CD4-positive, alpha-beta T cell treated with Interleukin-6 at 100 ng/mL for 8 hours (primary cell): ENCODE results near the gene INTS11.
A peak's percentile ranks its signal among the peaks of the same experiment; 100 is the strongest.

Source experiments
- DNase-seq: peaks from one replicate; pipeline ENCODE4 v3.0.0-alpha.2; 2020; ENCODE audit warnings: mixed read lengths, low spot score

Gene INTS11

DNA sequence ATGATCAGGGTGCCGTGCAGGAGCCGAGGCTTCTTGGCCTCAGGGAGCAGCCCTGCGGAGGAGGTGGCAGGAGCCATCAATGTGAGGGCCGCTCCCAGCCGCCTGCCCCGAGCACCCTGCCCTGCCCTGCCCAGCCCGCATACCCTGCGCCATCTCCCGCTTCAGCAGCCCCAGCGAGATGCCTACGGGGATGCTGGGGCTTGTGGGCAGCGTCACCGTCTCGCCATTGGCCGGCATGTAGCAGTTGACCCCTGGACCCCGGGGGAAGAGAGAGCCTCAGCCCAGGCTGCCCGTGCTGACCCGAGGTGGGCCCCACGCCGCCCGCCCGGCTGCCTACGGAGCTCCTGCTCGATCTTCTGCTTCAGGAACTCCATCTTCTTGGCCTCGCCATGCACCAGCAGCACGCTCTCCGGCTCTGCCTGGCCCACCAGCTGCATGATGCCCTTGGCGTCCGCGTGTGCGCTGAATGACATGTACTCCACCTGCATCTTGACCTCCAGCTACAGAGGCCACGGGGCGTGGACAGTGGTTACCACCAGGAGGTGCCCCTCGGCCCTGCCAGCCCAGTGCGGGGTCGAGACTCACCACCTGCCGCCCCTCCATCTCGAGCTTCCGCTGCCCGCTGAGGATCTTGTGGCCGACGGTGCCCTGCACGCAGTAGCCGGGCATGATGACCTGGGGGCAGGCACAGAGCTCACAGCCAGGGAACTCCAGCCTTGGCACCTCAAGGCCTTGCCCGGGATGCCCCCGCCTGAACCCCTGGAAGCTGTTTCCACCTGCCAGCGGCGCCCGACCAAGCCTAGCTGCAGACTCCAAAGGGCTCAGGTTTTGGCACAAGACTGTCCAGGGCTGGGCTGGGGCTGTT, 11.8 kb downstream of the INTS11 start:
- no peak for DNase-seq

DNA sequence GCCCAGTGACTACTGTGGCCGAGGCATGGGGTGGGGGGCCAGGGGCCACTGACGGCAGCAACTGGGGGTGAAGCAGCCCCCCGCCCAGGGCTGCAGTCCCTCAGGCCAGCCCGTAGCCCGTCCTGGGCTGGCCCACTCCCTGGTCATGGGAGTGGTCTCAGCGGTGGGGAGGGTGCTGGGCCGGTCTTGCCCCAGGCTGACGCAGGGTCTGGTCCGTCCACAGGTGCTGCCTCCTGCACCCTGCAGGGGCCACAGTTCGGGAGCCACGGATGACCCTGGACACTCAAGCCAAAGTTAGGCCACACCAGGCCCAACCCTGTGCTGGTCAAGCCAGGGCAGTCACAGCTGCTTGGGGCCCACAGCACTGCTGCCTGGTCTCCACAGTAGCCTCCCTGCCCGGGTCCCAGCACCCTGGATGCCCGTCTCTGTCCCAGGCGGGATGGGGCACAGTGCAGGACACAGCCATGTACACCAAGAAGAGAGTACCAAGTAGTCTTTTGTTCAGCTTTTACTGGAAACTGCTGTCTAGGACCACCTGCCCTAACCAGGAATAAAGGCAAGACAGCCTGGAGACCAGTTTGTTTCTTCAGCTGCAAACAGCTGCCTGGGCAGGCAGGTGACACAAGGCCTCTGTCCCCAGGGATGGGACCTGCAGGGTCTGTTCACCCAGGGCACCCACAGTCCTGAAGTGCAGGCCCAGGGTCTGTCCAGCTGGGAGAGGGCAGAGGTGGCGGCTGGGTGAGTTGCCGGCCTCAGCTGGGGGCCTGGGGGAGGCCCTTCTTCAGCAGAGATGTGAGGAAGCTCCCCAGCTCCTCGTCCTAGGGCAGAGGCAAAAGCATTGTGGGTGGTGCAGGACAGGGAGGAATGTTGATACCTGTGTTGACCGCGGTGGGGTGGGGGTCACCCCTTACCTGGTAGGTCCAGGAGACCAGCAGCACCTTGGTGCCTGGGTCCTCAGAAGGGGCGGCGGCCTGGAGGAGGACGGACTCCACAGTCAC, 13.1 kb downstream of the INTS11 start:
- DNase-seq: no peak

DNA sequence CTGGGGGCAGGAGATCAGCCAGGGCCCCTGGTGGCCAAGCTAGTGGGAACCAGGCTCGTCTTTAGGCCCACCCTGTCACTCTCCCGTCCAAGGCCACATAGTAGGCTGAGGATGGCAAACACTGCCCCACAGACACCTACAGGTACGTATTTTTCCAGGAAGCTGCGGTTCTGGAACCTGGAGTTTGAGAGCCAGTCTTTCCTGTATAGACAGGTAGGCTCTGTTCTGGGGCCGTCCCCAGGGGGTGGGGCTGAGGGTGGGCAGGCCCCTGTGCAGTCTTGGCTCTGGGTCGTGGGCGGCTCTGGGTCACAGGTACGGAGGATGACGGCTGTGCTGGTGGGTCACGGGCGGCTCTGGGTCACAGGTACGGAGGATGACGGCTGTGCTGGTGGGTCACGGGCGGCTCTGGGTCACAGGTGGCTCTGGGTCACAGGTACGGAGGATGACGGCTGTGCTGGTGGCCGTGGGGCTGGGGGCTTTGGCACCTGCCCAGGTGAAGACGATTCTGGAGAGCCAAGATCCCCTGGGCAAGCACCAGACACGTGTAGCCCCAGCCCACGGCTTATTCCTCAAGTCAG, 13.9 kb downstream of the INTS11 start:
- DNase-seq: no peak

DNA sequence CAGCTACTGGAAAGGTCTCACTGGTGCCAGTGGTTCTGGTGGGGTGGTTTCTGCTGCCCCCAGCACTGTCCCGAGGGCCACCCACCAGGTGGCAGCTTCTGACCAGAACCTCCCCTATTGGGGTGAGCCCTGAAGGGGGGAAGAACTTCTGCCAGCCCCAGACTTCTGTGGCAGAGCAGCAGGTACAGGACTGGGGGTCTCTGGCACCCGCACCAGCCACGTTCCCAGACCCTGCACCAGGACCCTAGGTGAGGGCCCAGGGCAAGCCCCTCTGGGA, 14.4 kb downstream of the INTS11 start:
- DNase-seq: no peak

DNA sequence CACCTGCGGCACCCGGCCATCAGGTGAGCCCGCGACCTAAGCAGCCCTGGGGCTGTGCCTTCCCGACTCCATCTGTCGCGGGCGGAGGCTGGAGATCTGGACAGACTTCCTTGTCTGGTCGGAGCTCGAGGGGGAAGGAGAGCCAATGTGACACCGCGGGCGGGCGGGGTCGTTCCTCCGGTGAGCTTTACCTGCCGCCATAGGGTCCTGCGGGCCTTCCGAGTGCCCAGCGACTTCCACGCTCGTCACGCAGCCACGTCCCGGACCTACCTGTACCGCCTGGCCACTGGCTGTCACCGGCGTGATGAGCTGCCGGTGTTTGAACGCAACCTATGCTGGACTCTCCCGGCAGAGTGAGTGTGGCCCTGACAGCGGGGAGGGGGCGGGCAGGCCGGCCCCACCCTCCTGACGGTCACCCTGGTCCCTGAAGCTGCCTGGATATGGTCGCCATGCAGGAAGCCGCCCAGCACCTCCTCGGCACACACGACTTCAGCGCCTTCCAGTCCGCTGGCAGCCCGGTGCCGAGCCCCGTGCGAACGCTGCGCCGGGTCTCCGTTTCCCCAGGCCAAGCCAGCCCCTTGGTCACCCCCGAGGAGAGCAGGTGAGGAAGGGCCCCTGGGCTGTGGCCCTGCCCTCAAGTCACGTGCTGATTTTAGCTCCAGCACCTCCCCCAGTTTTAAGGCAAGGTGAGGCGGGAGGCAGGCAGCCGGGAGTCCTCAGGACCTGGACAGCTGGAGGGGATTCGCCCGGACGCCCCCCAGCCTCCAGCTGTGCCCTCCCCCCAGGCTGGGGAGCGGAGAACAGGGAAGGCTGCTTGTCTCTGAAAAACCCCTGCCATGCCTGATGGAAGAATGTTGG, 15.0 kb downstream of the INTS11 start:
- DNase-seq: no peak

DNA sequence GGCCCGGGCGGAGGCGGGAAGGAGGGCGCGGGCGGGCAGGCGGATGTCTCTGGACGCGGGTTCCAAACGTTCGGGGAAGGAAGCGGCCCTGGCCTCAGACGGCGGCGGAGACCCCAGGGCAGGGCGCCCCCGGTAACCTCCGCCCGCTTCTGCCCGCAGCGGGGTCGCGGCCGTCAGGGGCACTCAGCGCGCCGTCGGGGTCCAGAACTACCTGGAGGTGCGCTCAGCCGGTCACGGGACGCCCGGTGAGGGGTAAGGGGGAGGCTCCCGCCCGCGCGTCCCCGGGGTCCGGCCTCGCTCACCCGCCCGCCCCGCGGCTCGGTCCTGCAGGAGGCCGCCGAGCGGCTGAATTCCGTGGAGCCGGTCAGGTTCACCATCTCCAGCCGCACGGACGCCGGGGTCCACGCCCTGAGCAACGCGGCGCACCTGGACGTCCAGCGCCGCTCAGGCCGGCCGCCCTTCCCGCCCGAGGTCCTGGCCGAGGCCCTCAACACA, 15.7 kb downstream of the INTS11 start:
- no peak for DNase-seq

DNA sequence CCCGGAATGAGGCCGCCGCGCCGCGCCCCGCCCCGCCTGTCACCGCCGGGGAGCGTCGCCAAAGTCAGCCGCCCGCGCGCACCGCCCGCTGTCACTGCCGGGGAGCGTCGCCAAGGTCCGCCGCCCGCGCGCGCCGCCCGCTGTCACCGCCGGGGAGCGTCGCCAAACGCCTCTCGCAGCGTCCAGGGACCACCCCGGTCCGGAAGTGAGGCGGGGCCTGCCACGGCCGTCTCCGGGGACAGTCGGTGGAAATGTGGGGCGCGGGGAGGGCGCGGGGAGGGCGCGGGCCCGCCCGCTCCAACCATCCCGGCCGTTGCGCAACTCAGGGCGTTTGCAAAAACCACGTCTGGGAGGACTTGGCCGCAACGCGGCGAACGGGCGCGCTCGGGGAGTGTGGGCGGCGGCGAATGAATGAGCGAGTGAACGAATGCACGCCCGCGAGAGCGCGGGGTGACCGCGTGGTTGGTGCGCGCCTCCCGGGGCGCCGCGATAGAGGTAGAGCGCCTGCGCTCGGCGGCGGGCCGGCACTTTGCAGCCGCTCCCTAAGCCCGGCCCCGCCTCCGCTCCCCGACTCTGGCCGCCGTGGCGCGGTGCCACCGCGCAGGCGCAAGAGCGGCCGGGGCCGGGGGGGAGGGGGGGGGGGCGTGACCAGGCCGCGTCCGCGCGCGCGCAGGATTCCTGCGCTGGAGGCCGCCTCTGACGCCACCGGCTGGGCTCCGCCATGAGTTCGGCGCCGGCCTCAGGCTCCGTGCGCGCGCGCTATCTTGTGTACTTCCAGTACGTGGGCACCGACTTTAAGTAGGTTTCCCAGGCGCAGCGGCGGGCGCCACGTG, 16.3 kb downstream of the INTS11 start, which contains the start of the genes ACAP3 and PUSL1:
ACAP3 (minus strand) TSS at position 8 of the 833 bp plus-strand sequence. CDS start 115 bp downstream, outside the sequence.
PUSL1 (plus strand) TSS at position 675 of the 833 bp plus-strand sequence; CDS start at position 722, 47 bp downstream.
- peak; percentile 88 for DNase-seq

DNA sequence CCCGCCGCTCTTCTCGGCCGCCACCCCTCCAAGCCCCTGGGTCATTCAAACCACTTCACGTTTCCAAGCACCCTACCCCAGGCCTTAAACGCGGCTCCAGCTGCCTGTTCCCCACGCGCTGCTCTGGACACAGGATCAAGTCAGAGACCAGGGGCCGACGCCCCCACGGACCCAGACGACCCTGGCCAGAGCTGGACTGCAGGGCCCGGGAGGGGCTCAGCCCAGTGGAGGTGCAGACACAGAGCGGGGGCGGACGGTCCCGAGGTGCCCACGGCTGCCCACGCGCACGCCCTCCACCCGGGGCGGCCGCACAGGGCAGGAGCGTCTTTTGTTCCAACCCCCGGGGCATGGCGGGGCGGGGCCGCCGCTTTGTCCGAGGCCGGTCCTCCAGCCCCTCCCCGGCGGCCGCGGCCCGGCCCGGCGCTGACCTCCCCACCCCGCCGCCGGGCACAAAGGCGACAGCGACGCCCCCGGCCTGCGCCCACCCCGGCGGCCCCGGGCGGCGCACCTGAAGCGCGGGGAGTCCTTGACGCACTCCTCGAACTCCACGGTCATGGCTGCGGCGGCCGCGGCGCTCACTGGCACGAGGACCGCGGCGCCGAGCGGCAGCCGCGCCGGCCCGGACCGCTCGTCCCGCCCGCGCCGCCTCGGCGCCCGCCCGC, 17.1 kb downstream of the INTS11 start:
- no peak for DNase-seq

DNA sequence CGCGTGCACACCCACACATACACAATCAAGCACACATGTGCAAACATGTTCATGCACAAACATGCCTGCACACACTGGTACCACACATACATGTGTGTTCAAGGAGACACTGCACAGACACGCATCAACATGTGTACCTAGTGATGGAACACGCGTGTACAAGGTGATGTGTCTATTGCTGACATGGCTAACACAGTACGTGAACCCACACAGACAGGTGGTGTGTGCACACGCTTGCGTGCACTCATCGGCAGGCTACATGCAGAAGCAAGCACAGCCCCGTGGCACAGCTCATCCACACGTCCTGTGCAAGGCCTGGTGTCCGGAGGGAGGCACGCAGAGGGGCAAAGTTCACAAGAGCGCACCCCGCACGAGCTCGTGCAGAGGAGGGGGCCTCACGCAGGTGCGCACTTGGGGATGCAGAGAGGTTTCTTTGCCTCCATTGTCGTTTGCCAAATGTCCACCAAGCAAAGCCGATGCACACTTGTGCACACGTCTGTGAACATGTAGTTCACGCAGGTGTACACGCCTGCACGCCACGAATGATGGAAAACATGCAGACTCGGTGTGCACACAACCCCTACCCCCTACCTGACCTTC, 17.7 kb downstream of the INTS11 start:
- no peak for DNase-seq

DNA sequence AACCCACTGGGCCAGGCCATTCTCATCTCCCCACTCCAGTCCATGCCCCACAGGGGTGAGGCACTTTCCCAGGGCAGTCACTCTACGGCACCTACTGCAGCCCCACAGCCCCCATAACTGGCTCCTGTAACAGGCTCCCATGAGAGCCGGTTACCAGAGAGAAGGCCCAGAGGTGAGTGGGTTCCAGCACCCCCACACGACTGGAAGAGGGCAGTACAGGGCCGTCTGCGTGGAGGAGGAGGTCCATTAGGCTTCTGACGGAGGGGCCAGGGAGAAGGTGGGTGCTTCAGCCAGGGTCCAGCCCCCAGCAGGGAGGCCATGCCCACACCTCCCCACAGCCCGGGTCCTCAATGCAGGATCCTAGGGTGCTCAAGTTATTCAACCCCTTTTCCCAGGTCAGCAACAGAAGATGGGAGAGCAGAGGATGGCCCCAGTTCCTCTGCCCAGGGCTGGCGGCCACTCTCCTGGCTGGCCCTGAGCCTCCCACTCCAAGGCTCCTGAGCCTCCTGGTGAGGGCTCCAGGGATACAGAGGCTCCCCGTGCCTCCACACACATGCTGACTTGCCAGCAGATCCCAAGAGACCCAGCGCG, 18.3 kb downstream of the INTS11 start:
- DNase-seq: no peak

DNA sequence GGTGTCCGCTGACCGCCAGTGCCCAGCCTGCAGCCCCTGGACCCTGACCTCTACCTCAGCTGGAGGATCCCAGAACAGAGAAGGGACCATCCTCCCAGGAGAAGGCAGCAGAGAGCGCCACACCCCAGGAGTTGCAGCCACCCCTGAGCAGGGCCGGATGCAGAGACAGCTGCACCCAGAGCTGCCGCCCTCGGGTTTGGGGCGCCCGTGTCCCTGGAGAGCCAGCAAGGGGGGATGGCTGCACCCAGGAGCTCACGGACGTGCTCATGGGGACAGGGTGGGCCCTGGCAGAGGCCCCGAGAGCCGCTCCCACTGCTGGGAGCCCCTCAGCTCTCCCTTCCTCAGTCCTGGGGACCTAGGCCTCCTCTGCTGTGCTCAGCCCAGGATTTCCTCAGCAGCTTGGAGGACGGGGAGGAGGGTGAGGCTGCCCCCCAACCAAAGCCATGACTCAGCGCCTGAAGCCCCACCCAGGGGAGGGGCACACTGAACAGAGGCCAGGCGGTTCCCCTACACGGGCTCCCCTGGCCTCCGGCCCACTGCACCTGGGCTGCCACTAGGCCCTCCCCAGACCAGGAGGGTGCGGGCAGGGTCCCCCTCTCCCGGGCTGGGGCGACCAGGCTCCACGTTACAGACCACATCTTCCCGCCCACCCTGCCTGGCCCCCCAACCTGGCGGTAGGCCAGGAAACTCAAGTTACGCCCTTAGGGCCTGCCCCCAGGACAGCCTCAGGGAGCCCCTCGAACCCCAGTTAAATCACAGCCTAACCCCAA, 19.0 kb downstream of the INTS11 start:
- peak; percentile 74 for DNase-seq

DNA sequence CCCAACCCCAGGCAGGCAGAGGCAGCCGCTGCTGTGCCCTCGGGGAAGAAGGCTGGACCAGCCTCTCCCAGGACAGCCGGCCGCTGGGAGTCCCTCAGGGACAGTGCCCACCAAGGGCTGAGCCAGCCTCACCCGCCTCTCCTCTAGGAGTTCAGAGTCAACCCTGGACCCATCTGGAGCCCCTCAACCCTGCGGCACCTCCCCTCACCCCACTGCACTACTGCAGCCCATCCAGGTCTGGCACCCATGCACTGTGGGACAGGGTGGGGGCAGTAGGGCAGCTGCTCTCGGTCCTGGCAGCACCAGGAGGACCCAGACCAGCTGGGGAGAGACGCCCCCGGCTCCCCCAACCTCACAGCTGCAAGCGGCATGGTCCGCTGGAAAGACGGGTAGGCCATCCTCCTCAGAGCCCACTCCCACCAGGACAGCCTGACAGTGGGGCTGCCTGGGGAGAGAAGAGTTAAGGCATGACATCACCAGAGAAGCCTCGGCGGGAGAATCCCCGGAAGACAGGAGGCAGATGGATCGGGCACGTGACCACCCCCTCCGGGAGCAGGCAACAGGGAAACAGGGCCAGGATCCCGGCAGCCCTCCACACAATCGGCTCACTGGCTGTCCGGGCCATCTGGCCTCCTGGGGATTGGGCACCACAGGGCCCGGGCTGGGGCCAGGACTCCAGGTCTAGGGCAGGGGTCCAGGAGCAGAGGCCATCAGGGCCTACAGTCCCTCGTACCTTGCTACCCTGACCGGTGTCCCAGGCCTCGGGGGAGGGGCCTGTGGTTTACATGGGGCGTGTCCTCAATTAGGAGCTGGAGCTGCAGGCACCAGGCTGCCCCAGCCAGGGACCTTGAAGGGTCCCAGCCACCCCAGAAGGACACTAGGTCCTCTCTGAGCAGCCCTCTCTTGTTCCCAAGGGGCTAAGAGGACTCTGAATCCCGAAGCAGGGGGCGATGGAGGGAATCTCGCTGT, 19.8 kb downstream of the INTS11 start:
- no peak for DNase-seq

DNA sequence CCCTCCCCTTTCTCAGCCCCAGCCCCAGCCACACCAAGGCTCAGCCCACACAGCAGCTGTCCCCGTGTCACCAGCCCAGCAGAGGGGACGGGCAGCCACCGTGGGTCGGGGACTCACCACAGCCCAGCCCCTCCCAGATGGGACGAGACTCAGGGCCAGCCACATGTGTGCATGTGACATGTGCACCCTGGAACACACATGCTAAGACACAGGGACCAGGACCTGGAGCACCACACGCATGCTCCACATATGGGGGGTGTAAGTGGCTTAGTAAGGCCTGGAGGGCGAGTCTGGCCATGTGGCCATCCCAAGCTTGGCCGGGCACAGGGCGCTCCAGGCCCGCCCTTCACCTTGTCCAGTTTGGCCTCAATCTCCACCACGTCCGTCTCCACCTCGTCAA, 20.7 kb downstream of the INTS11 start:
- DNase-seq: no peak

DNA sequence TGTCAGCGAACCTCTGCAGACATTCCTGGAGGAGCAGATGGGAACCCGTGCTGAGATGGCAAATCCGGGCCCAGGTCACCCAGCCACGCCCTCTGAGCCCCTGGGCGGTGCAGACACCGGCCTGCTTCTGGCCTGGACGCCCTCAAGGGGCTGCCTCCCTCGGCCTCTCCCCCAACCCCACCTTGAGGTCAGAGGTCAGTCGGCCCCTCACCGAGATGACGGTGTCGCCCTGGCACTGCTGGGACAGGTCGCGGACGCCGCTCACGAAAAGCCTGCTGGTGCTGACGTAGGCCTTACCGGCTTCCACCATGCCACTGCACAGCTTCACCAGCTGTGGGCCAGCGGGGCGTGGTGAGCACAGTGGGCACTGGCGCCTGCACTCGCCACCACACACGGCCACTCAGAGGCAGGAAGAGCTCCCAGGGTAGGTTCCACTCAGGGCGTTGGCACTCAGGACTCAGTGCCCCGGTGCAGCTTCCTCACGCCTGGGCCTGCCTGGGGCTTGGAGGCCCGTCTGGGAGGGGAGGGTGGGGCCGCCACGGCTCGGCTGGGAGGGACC, 21.4 kb downstream of the INTS11 start:
- DNase-seq: no peak

DNA sequence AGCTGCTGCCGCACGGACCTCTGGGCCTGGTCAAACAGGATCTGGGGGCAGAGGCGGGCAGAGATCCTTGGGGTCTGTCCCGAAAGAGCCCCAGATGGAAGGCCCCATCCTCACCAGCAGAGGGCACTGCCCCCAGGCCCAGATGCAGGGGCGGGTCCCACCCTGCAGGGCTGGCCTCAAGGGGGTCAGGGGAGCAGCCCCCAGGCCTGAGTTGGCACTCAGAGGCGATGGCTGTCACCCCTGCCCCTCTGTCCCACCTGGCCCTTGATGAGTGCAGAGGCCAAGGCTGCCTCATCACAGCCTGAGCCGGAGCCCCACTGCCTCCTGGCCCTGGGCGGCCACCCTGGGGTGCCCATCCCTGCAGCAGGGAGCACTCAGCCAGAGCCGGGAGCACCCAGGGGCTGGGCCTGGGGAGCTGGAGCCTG, 22.4 kb downstream of the INTS11 start:
- DNase-seq: no peak

DNA sequence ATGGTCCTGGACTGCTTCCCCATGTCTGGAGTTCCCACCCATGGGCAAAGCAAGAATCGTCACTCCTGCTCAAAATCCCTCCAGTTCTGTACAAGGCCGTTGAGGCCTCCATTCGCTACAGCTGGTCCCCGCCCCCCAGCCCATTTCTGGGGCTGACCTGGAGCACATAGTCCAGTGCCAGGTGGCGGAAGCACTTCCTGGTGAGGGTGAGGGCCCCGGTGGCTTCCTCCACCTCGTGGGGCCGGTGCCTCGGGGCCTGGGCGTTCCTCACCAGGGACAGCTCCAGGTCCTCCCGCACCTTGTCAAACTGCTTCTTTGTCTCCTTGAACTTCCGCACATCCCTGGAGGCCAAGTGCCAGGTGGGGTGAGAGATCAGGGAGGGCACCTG, 24.1 kb downstream of the INTS11 start:
- no peak for DNase-seq
